Mesenchymal stem cell (in vitro differentiated cells and primary cell): Measurements from ENCODE around the gene SRSF1.
A peak's percentile ranks its signal among the peaks of the same experiment; 100 is the strongest.

ENCODE experiments used
- DNase-seq: peaks from one replicate; pipeline ENCODE4 v3.0.0-alpha.2; 2013
- H2AFZ ChIP-seq: one replicate; pipeline ENCODE4 v1.6.1; 2013; ENCODE audit warnings: low read depth, mild to moderate bottlenecking, control low read depth, inconsistent platforms, low read length, moderate library complexity
- H2AK5ac ChIP-seq: 2 replicates; pipeline ENCODE4 v1.6.1; 2013; ENCODE audit warnings: low read length, moderate library complexity, mild to moderate bottlenecking, inconsistent platforms; ENCODE audit not compliant: severe bottlenecking
- H2BK120ac ChIP-seq: one replicate; pipeline ENCODE4 v1.6.1; 2013; ENCODE audit warnings: low read depth, mild to moderate bottlenecking, inconsistent platforms, low read length, moderate library complexity
- H2BK12ac ChIP-seq, 2 experiments: one replicate each; pipeline ENCODE4 v1.6.1; 2013; ENCODE audit warnings: inconsistent platforms in 2 of 2, low read length in 2 of 2, mild to moderate bottlenecking in 2 of 2, moderate library complexity in 2 of 2, control low read depth in 1 of 2
- H2BK15ac ChIP-seq: one replicate; pipeline ENCODE4 v1.6.1; 2013; ENCODE audit warnings: mild to moderate bottlenecking, low read depth, inconsistent platforms; ENCODE audit not compliant: poor library complexity, severe bottlenecking
- H2BK5ac ChIP-seq: 2 replicates; pipeline ENCODE4 v1.6.1; 2013; ENCODE audit warnings: low read depth, mild to moderate bottlenecking, low read length, control low read depth, inconsistent platforms; ENCODE audit not compliant: poor library complexity, severe bottlenecking
- H3K14ac ChIP-seq, 2 experiments: one replicate each; pipeline ENCODE4 v1.6.1; 2013; ENCODE audit warnings: inconsistent platforms in 2 of 2, low read length in 2 of 2, control low read depth in 1 of 2, mild to moderate bottlenecking in 1 of 2, moderate library complexity in 1 of 2
- H3K18ac ChIP-seq, 2 experiments: one replicate each; pipeline ENCODE4 v1.6.1; 2013; ENCODE audit warnings: inconsistent platforms in 2 of 2, low read length in 2 of 2, control low read depth in 1 of 2, low read depth in 1 of 2, mild to moderate bottlenecking in 1 of 2
- H3K23ac ChIP-seq, 2 experiments: one replicate each; pipeline ENCODE4 v1.6.1; 2013; ENCODE audit warnings: inconsistent platforms in 2 of 2, low read length in 2 of 2, mild to moderate bottlenecking in 2 of 2, moderate library complexity in 2 of 2, control low read depth in 1 of 2
- H3K27ac ChIP-seq: 2 replicates; pipeline ENCODE4 v1.5.1; 2013; ENCODE audit warnings: mild to moderate bottlenecking, moderate library complexity, low read length, control low read depth, inconsistent platforms; ENCODE audit not compliant: poor library complexity, severe bottlenecking
- H3K27me3 ChIP-seq, 2 experiments: 2 replicates each; pipeline versions ENCODE4 v1.6.1 to v1.7.0; 2013; ENCODE audit warnings: low read length in 2 of 2, mild to moderate bottlenecking in 2 of 2, moderate library complexity in 2 of 2, control low read depth in 1 of 2, inconsistent platforms in 1 of 2; ENCODE audit not compliant: control insufficient read depth in 1 of 2, insufficient read depth in 1 of 2
- H3K36me3 ChIP-seq, 2 experiments: 2 replicates each; pipeline versions ENCODE4 v1.6.1 to v1.7.0; 2013; ENCODE audit warnings: low read length in 2 of 2, control low read depth in 1 of 2, inconsistent platforms in 1 of 2, low read depth in 1 of 2, mild to moderate bottlenecking in 1 of 2; ENCODE audit not compliant: insufficient read depth in 2 of 2, control insufficient read depth in 1 of 2
- H3K4ac ChIP-seq, 2 experiments: one replicate each; pipeline ENCODE4 v1.6.1; 2013; ENCODE audit warnings: inconsistent platforms in 2 of 2, low read length in 2 of 2, mild to moderate bottlenecking in 2 of 2, moderate library complexity in 2 of 2, control low read depth in 1 of 2, low read depth in 1 of 2
- H3K4me1 ChIP-seq: 2 replicates; pipeline ENCODE4 v1.6.1; 2013; ENCODE audit warnings: low read depth, low read length, control low read depth; ENCODE audit not compliant: control insufficient read depth, insufficient read depth
- H3K4me2 ChIP-seq: 2 replicates; pipeline ENCODE4 v1.6.1; 2013; ENCODE audit warnings: low read length, mild to moderate bottlenecking, inconsistent platforms; ENCODE audit not compliant: poor library complexity, severe bottlenecking
- H3K4me3 ChIP-seq, 2 experiments: 2 replicates each; pipeline versions ENCODE4 v1.5.1 to v1.7.0; 2013; ENCODE audit warnings: low read length in 2 of 2, mild to moderate bottlenecking in 2 of 2, control low read depth in 1 of 2, low read depth in 1 of 2; ENCODE audit not compliant: insufficient read depth in 1 of 2
- H3K79me1 ChIP-seq: replicated peaks from 2 replicates; pipeline ENCODE4 v1.6.1; 2013; ENCODE audit warnings: mild to moderate bottlenecking, control low read depth, low read length, inconsistent platforms; ENCODE audit not compliant: poor library complexity, severe bottlenecking
- H3K9ac ChIP-seq: 2 replicates; pipeline ENCODE4 v1.7.0; 2013; ENCODE audit warnings: mild to moderate bottlenecking, low read length, moderate library complexity
- H3K9me3 ChIP-seq: 2 replicates; pipeline ENCODE4 v1.7.0; 2013; ENCODE audit warnings: mild to moderate bottlenecking, low read length; ENCODE audit not compliant: control insufficient read depth
- H4K8ac ChIP-seq: one replicate; pipeline ENCODE4 v1.6.1; 2013; ENCODE audit warnings: inconsistent platforms, mild to moderate bottlenecking, low read length, moderate library complexity
- H4K91ac ChIP-seq: one replicate; pipeline ENCODE4 v1.6.1; 2013; ENCODE audit warnings: mild to moderate bottlenecking, low read length, inconsistent platforms
- WGBS: methylation state at CpG from one replicate; pipeline ENCODE4 v1.1.7; 2013; ENCODE audit warnings: mixed read lengths; 5-methylcytosine and 5-hydroxymethylcytosine counted together

The SRSF1 gene

GRCh38 chr17:57993471-57994365, 13.3 kb downstream of the SRSF1 start:
- Histone ChIP-seq H2BK5ac (peak overlapping the region; percentile 62), H3K23ac (no peak overlapping the region), H4K91ac (no peak overlapping the region), H3K4ac (peak overlapping the region in 1 of 2 experiments; percentile 1), H3K36me3 (peaks cover 4 to 25% of the 10 kb centered on the region in 2 experiments), H3K9me3 (no peaks in the 10 kb centered on the region), H3K4me3 (no peak overlapping the region), H3K4me2 (no peak overlapping the region), H4K8ac (peak overlapping the region; percentile 76), H2BK12ac (no peak overlapping the region), H3K14ac (no peak overlapping the region), H3K27me3 (no peaks in the 10 kb centered on the region), H3K79me1 (peaks cover 6% of the 10 kb centered on the region), H2AFZ (no peak overlapping the region), H2AK5ac (peak overlapping the region; percentile 60), H3K27ac (no peak overlapping the region), H3K9ac (peak overlapping the region; percentile 77), H2BK120ac (no peak overlapping the region), H2BK15ac (no peak overlapping the region), H3K18ac (peak overlapping the region in 1 of 2 experiments; percentile 30), H3K4me1 (peaks cover 3% of the 10 kb centered on the region)
- DNase-seq: no peak
- WGBS: 67% methylated on average over 3 of the region's 3 CpGs

- Histone ChIP-seq H3K79me1 (peaks cover 4% of the 10 kb centered on the region), H4K91ac (no peak overlapping the region), H2BK120ac (no peak overlapping the region), H3K18ac (no peak overlapping the region), H3K23ac (no peak overlapping the region), H3K4ac (no peak overlapping the region), H3K4me3 (no peak overlapping the region), H3K4me1 (peaks cover 6% of the 10 kb centered on the region), H2BK15ac (no peak overlapping the region), H3K4me2 (no peak overlapping the region), H4K8ac (no peak overlapping the region), H3K14ac (no peak overlapping the region), H3K36me3 (peaks cover 0 to 4% of the 10 kb centered on the region in 2 experiments), H2BK12ac (no peak overlapping the region), H3K9me3 (no peaks in the 10 kb centered on the region), H2AK5ac (no peak overlapping the region), H2AFZ (no peak overlapping the region), H3K27me3 (no peaks in the 10 kb centered on the region), H3K9ac (no peak overlapping the region), H3K27ac (no peak overlapping the region), H2BK5ac (no peak overlapping the region)
- DNase-seq: no peak
These were observed 15.5 kb downstream of the SRSF1 start for GRCh38 chr17:57991537-57991936.

GRCh38 chr17:57990037-57990436, 17.0 kb downstream of the SRSF1 start:
- peak; percentile 50 for DNase-seq
- Histone ChIP-seq H2AK5ac (no peak overlapping the region), H3K27ac (peak overlapping the region; percentile 49), H3K9me3 (no peaks in the 10 kb centered on the region), H2BK12ac (no peak overlapping the region), H2BK5ac (no peak overlapping the region), H3K14ac (no peak overlapping the region), H4K91ac (no peak overlapping the region), H3K18ac (no peak overlapping the region), H4K8ac (no peak overlapping the region), H3K36me3 (peaks cover 0 to 2% of the 10 kb centered on the region in 2 experiments), H3K4ac (no peak overlapping the region), H3K4me2 (no peak overlapping the region), H2BK120ac (no peak overlapping the region), H3K79me1 (peaks cover 3% of the 10 kb centered on the region), H2BK15ac (no peak overlapping the region), H3K27me3 (no peaks in the 10 kb centered on the region), H3K23ac (no peak overlapping the region), H3K9ac (no peak overlapping the region), H3K4me3 (no peak overlapping the region), H2AFZ (no peak overlapping the region), H3K4me1 (peaks cover 6% of the 10 kb centered on the region)
- 5% methylated on average over 2 of the region's 2 CpGs for WGBS
